Smooth muscle cell (in vitro differentiated cells): ENCODE data around the gene STARD8. TPM values are rescaled to one million over a fixed set of nuclear protein-coding genes. Genes with fewer than 3 reads are reported as not detected.

Experiments
- DNase-seq: peaks from one replicate; lab custom pipeline; 2025; ENCODE audit not compliant: unreplicated experiment; lab: John Stamatoyannopoulos, UW
- H2AFZ ChIP-seq: fragments of 200-600 bp; sonication (generic); 2 replicates; pipeline ENCODE4 v1.6.0; 2016; ENCODE audit warnings: antibody characterized with exemption, low read depth, mild to moderate bottlenecking
- H3F3A ChIP-seq: fragments of 200-600 bp; sonication (generic); 2 replicates; pipeline ENCODE4 v1.6.0; 2017; ENCODE audit warnings: antibody characterized with exemption, low read depth
- H3K27ac ChIP-seq: fragments of 200-600 bp; sonication (generic); 2 replicates; pipeline ENCODE4 v1.5.1; 2016; ENCODE audit warnings: low read depth, mild to moderate bottlenecking
- H3K27me3 ChIP-seq: fragments of 200-600 bp; sonication (generic); 2 replicates; pipeline ENCODE4 v1.6.1; 2016; ENCODE audit warnings: low read depth, mild to moderate bottlenecking
- H3K36me3 ChIP-seq: fragments of 200-600 bp; sonication (generic); 2 replicates; pipeline ENCODE4 v1.5.1; 2016; ENCODE audit warnings: low read depth
- H3K4me1 ChIP-seq: fragments of 200-600 bp; sonication (generic); 2 replicates; pipeline ENCODE4 v1.5.1; 2016; ENCODE audit warnings: low read depth
- H3K4me2 ChIP-seq: fragments of 200-600 bp; sonication (generic); 2 replicates; pipeline ENCODE4 v1.6.0; 2016; ENCODE audit warnings: mild to moderate bottlenecking
- H3K4me3 ChIP-seq: fragments of 200-600 bp; sonication (generic); 2 replicates; pipeline ENCODE4 v1.5.1; 2016; ENCODE audit warnings: mild to moderate bottlenecking
- H3K79me2 ChIP-seq: fragments of 200-600 bp; sonication (generic); 2 replicates; pipeline ENCODE4 v1.6.0; 2016; ENCODE audit warnings: low read depth, mild to moderate bottlenecking
- H3K9ac ChIP-seq: fragments of 200-600 bp; sonication (generic); 2 replicates; pipeline ENCODE4 v1.6.0; 2016; ENCODE audit warnings: low read depth
- H3K9me3 ChIP-seq: fragments of 200-600 bp; sonication (generic); replicated peaks from 2 replicates; pipeline ENCODE4 v1.5.1; 2016; ENCODE audit warnings: low read depth
- H4K20me1 ChIP-seq: fragments of 200-600 bp; sonication (generic); 2 replicates; pipeline ENCODE4 v1.6.0; 2016; ENCODE audit warnings: low read depth
- WGBS: methylation state at CpG from one replicate; pipeline ENCODE4 v1.1.7; 2016; ENCODE audit warnings: low lambda C conversion rate; 5-methylcytosine and 5-hydroxymethylcytosine counted together
- polyA plus RNA-seq: library from polyadenylated mRNA; unstranded; fragments of >200 nt; fragmentation: Nextera tagmentation; extraction: Ambion mirVana; gene quantifications from 2 replicates; pipeline ENCODE4 v1.2.1, GENCODE V29; 2016
- total RNA-seq: library from RNA; depleted of rRNA; stranded (reverse); fragments of >200 nt; gene quantifications from 2 replicates; pipeline ENCODE4 v1.2.3, GENCODE V29; 2014
- TF ChIP-seq, protein P1 (sequence below): fragments of 200-600 bp; sonication (generic); IDR thresholded peaks from 2 replicates; pipeline ENCODE4 v1.5.1; 2017; ENCODE audit warnings: borderline replicate concordance, mild to moderate bottlenecking, antibody characterized with exemption; ENCODE audit not compliant: insufficient read depth, poor library complexity, severe bottlenecking

STARD8 gene
- total and polyA plus RNA-seq, 2 experiments from 2014 or later = 0.27 to 0.38 TPM

DNA sequence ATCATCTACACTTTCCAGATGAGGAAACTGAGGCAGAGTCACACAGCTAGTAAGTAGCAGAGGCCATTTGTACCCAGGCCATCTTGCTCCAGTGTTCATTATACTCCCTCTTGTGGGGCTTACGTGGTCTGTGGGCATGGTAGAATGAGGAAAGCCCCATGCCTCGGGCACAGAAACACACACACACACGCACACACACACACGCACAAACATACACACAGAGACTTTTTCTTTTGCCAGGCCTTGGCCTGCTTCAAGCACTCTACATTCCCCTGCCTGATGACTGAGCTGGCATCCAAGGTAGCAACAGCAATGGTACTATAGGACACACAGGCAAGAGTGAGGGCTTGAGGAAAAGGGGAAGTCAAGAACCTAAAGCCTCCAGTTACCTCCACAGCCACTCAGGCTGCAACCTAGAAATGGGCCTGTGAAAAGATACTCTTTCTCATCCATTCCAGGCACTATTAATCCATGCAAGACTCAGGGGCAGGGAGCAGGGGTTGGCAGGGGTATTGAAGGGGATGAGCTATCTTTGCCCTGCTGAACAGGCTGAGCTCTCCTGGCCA lies 43.6 kb downstream of the STARD8 start:
- Histone ChIP-seq H3K9me3 (no peaks in the 10 kb centered on the region), H2AFZ (no peak overlapping the region), H3K4me3 (no peak overlapping the region), H3K79me2 (no peaks in the 10 kb centered on the region), H3K4me1 (no peaks in the 10 kb centered on the region), H3K27ac (no peak overlapping the region), H3K27me3 (no peaks in the 10 kb centered on the region), H3F3A (no peaks in the 10 kb centered on the region), H3K9ac (no peak overlapping the region), H3K36me3 (no peaks in the 10 kb centered on the region), H3K4me2 (no peak overlapping the region), H4K20me1 (no peaks in the 10 kb centered on the region)
- TF ChIP-seq, protein P1, sequence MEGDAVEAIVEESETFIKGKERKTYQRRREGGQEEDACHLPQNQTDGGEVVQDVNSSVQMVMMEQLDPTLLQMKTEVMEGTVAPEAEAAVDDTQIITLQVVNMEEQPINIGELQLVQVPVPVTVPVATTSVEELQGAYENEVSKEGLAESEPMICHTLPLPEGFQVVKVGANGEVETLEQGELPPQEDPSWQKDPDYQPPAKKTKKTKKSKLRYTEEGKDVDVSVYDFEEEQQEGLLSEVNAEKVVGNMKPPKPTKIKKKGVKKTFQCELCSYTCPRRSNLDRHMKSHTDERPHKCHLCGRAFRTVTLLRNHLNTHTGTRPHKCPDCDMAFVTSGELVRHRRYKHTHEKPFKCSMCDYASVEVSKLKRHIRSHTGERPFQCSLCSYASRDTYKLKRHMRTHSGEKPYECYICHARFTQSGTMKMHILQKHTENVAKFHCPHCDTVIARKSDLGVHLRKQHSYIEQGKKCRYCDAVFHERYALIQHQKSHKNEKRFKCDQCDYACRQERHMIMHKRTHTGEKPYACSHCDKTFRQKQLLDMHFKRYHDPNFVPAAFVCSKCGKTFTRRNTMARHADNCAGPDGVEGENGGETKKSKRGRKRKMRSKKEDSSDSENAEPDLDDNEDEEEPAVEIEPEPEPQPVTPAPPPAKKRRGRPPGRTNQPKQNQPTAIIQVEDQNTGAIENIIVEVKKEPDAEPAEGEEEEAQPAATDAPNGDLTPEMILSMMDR = no peak
- 74% methylated on average over 4 of the region's 4 CpGs for WGBS
- DNase-seq = no peak

DNA sequence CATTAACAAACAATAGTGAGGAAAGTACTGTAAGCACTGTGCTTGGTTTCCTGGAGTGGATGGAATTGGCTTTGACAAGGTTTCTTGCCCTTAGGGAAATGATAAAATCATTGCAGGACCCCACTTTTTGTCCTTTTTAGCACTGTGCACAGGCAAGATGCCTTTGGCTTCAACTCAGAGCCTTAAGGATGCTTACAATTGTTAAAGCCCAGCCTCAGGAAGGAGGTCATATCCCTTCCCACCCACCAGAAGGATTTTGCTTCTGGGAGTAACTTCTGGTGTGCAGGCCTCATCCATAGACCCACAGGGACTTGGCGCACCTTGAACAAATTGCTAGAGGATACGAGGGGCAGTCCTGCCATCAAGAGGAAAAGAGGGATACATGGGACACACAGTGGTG lies 44.5 kb downstream of the STARD8 start:
- no peak for DNase-seq
- Histone ChIP-seq H3K79me2 (no peaks in the 10 kb centered on the region), H3K27me3 (no peaks in the 10 kb centered on the region), H3K9ac (no peak overlapping the region), H4K20me1 (no peaks in the 10 kb centered on the region), H3K27ac (no peak overlapping the region), H3K4me3 (no peak overlapping the region), H2AFZ (no peak overlapping the region), H3K4me2 (no peak overlapping the region), H3K36me3 (no peaks in the 10 kb centered on the region), H3F3A (no peaks in the 10 kb centered on the region), H3K4me1 (no peaks in the 10 kb centered on the region), H3K9me3 (no peaks in the 10 kb centered on the region)
- 94% methylated on average over 2 of the region's 2 CpGs for WGBS
- TF ChIP-seq, protein P1 = no peak

DNA sequence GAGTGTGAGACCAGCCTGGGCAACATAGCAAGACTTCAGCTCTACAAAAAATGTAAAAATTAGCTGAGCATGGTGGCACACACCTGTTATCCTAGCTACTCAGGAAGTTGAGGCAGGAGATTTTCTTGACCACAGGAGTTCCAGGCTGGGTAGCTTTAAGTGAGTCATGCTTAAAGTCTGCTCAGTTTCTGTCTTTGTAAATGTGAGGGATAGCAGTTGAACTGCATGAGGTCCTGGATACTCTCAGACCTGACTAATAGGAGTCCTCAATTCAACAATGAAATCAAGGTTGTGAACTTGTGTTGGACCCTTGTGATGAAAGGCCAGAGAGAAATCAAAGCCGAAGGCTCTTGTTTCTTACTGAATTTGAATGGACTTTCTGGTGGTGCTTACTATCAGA lies 45.2 kb downstream of the STARD8 start:
- no peak for DNase-seq
- Histone ChIP-seq H3K27ac (no peak overlapping the region), H3K9me3 (no peaks in the 10 kb centered on the region), H3K79me2 (no peaks in the 10 kb centered on the region), H3K9ac (no peak overlapping the region), H3K27me3 (no peaks in the 10 kb centered on the region), H3K4me3 (no peak overlapping the region), H2AFZ (no peak overlapping the region), H3F3A (no peaks in the 10 kb centered on the region), H4K20me1 (no peaks in the 10 kb centered on the region), H3K4me1 (no peaks in the 10 kb centered on the region), H3K4me2 (no peak overlapping the region), H3K36me3 (no peaks in the 10 kb centered on the region)
- TF ChIP-seq, protein P1 = no peak
- WGBS = 83% methylated on average over 1 of the region's 1 CpG
